Natural killer cell treated with Interleukin-12 subunit alpha and Interleukin-12 subunit beta and Interleukin-15 and Interleukin-18, amount 100 ng/mL, for 72 hours (primary cell): ENCODE data around the gene ACTR6. TPM values are rescaled to one million over a fixed set of nuclear protein-coding genes. Genes with fewer than 3 reads are reported as not detected.
"Not testable (repeated sequence)": the region's sequence is repeated elsewhere in the genome, so short reads cannot be mapped to it uniquely, and the experiment has no call there.

Source experiments
- ATAC-seq, 2 donors: fragments of 150-1000 bp; cut with Tn5 transposase in 1 of 2; sonication (Bioruptor Pico), chemical (Tn5 transposase) in 1 of 2; 2 replicates each; pipeline ENCODE4 v1.10.0; 2021
- DNase-seq: peaks from one replicate; pipeline ENCODE4 v3.0.0; 2022; ENCODE audit warnings: low spot score
- H3K27ac Mint-ChIP-seq, 2 donors: 1 replicate in 1 of 2; 2 replicates in 1 of 2; pipeline ENCODE4 v1.8.0; 2022; ENCODE audit warnings: mixed read lengths in 2 of 2, mild to moderate bottlenecking in 1 of 2, moderate library complexity in 1 of 2
- H3K27me3 Mint-ChIP-seq, 2 donors: 1 replicate in 1 of 2; 2 replicates in 1 of 2; pipeline ENCODE4 v1.8.0; 2022; ENCODE audit warnings: mixed read lengths in 2 of 2
- H3K36me3 Mint-ChIP-seq: one replicate; pipeline ENCODE4 v1.8.0; 2022; ENCODE audit warnings: mixed read lengths
- H3K4me1 Mint-ChIP-seq, 2 donors: 1 replicate in 1 of 2; 2 replicates in 1 of 2; pipeline ENCODE4 v1.8.0; 2022; ENCODE audit warnings: low read depth in 2 of 2, mixed read lengths in 2 of 2, mild to moderate bottlenecking in 1 of 2
- H3K4me3 Mint-ChIP-seq: one replicate; pipeline ENCODE4 v1.8.0; 2022; ENCODE audit warnings: mixed read lengths
- H3K9me3 Mint-ChIP-seq: 2 replicates; pipeline ENCODE4 v1.8.0; 2022; ENCODE audit warnings: mixed read lengths
- total RNA-seq, 2 donors: library from RNA; stranded (reverse); gene quantifications; one replicate each; pipeline ENCODE4 v1.2.3, GENCODE V29; 2022

The ACTR6 gene
- total RNA-seq, 2 donors from 2014 or later, result 24.0 to 47.6 TPM

GRCh38 chr12:100219328-100220109, 18.9 kb downstream of the ACTR6 start:
- no peak overlapping the region for H3K4me3 Mint-ChIP-seq
- H3K9me3 Mint-ChIP-seq, result no peaks in the 10 kb centered on the region
- H3K27me3 Mint-ChIP-seq, result no peaks in the 10 kb centered on the region
- H3K4me1 Mint-ChIP-seq, result peaks cover 0 to 2% of the 10 kb centered on the region in 2 donors
- no peak overlapping the region for H3K27ac Mint-ChIP-seq
- DNase-seq, result no peak
- peaks cover 12% of the 10 kb centered on the region for H3K36me3 Mint-ChIP-seq
- ATAC-seq, result no peak

- no peaks in the 10 kb centered on the region for H3K9me3 Mint-ChIP-seq
- H3K36me3 Mint-ChIP-seq, result peaks cover 12% of the 10 kb centered on the region
- no peak for DNase-seq
- no peak overlapping the region for H3K4me3 Mint-ChIP-seq
- no peaks in the 10 kb centered on the region for H3K4me1 Mint-ChIP-seq
- H3K27ac Mint-ChIP-seq, result no peak overlapping the region
- H3K27me3 Mint-ChIP-seq, result no peaks in the 10 kb centered on the region
- ATAC-seq, result no peak
Observed at GRCh38 chr12:100221523-100221922, 20.9 kb downstream of the ACTR6 start.

GRCh38 chr12:100222173-100222572, 21.6 kb downstream of the ACTR6 start:
- H3K4me1 Mint-ChIP-seq, H3K27ac Mint-ChIP-seq, H3K27me3 Mint-ChIP-seq, ATAC-seq, H3K4me3 Mint-ChIP-seq, DNase-seq, H3K9me3 Mint-ChIP-seq: not testable (repeated sequence)
- H3K36me3 Mint-ChIP-seq, result peaks cover 12% of the 10 kb centered on the region

- DNase-seq (no peak), ATAC-seq (no peak)
- H3K27ac Mint-ChIP-seq, result no peak overlapping the region
- no peaks in the 10 kb centered on the region for H3K9me3 Mint-ChIP-seq
- H3K36me3 Mint-ChIP-seq, result peaks cover 7% of the 10 kb centered on the region
- no peak overlapping the region for H3K4me3 Mint-ChIP-seq
- H3K4me1 Mint-ChIP-seq, result no peaks in the 10 kb centered on the region
- no peaks in the 10 kb centered on the region for H3K27me3 Mint-ChIP-seq
Observed at GRCh38 chr12:100225491-100225890, 24.9 kb downstream of the ACTR6 start.

- no peak for ATAC-seq
Observed at GRCh38 chr12:100229036-100229635, 28.5 kb downstream of the ACTR6 start.

GRCh38 chr12:100229876-100230275, 29.3 kb downstream of the ACTR6 start:
- Mint-ChIP-seq H3K4me3 (no peak overlapping the region), H3K9me3 (no peaks in the 10 kb centered on the region), H3K27me3 (no peaks in the 10 kb centered on the region), H3K36me3 (no peaks in the 10 kb centered on the region), H3K4me1 (no peaks in the 10 kb centered on the region), H3K27ac (no peak overlapping the region)
- ATAC-seq, result no peak
- DNase-seq, result no peak

More at GRCh38 chr12:100229036-100229635, 28.5 kb downstream of the ACTR6 start:
- Mint-ChIP-seq H3K4me1 (no peaks in the 10 kb centered on the region), H3K4me3 (no peak overlapping the region), H3K36me3 (no peaks in the 10 kb centered on the region), H3K9me3 (no peaks in the 10 kb centered on the region), H3K27ac (no peak overlapping the region), H3K27me3 (no peaks in the 10 kb centered on the region)
- no peak for DNase-seq

GRCh38 chr12:100231873-100232272, 31.3 kb downstream of the ACTR6 start:
- H3K36me3 Mint-ChIP-seq, H3K27me3 Mint-ChIP-seq, H3K4me1 Mint-ChIP-seq, H3K4me3 Mint-ChIP-seq, H3K27ac Mint-ChIP-seq, ATAC-seq, H3K9me3 Mint-ChIP-seq, DNase-seq: not testable (repeated sequence)

- Mint-ChIP-seq H3K4me3 (no peak overlapping the region), H3K27me3 (no peaks in the 10 kb centered on the region), H3K27ac (no peak overlapping the region), H3K4me1 (no peaks in the 10 kb centered on the region), H3K36me3 (no peaks in the 10 kb centered on the region), H3K9me3 (no peaks in the 10 kb centered on the region)
- DNase-seq (no peak), ATAC-seq (no peak)
Observed at GRCh38 chr12:100234166-100234565, 33.6 kb downstream of the ACTR6 start.

- DNase-seq, result no peak
- Mint-ChIP-seq H3K27ac (no peak overlapping the region), H3K9me3 (no peaks in the 10 kb centered on the region), H3K4me1 (no peaks in the 10 kb centered on the region), H3K4me3 (no peak overlapping the region), H3K27me3 (no peaks in the 10 kb centered on the region), H3K36me3 (no peaks in the 10 kb centered on the region)
- no peak for ATAC-seq
Observed at GRCh38 chr12:100234591-100235304, 34.1 kb downstream of the ACTR6 start.

GRCh38 chr12:100238801-100239200, 38.2 kb downstream of the ACTR6 start:
- DNase-seq (no peak), ATAC-seq (no peak)
- Mint-ChIP-seq H3K4me1 (no peaks in the 10 kb centered on the region), H3K9me3 (no peaks in the 10 kb centered on the region), H3K27ac (no peak overlapping the region), H3K36me3 (no peaks in the 10 kb centered on the region), H3K27me3 (no peaks in the 10 kb centered on the region), H3K4me3 (no peak overlapping the region)

GRCh38 chr12:100239589-100239988, 39.0 kb downstream of the ACTR6 start:
- no peak overlapping the region for H3K27ac Mint-ChIP-seq
- ATAC-seq, result no peak
- H3K27me3 Mint-ChIP-seq, result no peaks in the 10 kb centered on the region
- DNase-seq, result no peak
- H3K4me3 Mint-ChIP-seq, result no peak overlapping the region
- no peaks in the 10 kb centered on the region for H3K9me3 Mint-ChIP-seq
- no peaks in the 10 kb centered on the region for H3K4me1 Mint-ChIP-seq
- no peaks in the 10 kb centered on the region for H3K36me3 Mint-ChIP-seq

GRCh38 chr12:100243137-100243536, 42.5 kb downstream of the ACTR6 start:
- H3K27ac Mint-ChIP-seq, result no peak overlapping the region
- no peaks in the 10 kb centered on the region for H3K9me3 Mint-ChIP-seq
- DNase-seq (no peak), ATAC-seq (no peak)
- no peaks in the 10 kb centered on the region for H3K4me1 Mint-ChIP-seq
- H3K27me3 Mint-ChIP-seq, result no peaks in the 10 kb centered on the region
- no peaks in the 10 kb centered on the region for H3K36me3 Mint-ChIP-seq
- H3K4me3 Mint-ChIP-seq, result no peak overlapping the region

GRCh38 chr12:100247765-100248164, 47.1 kb downstream of the ACTR6 start:
- Mint-ChIP-seq H3K4me1 (no peaks in the 10 kb centered on the region), H3K9me3 (no peaks in the 10 kb centered on the region), H3K36me3 (no peaks in the 10 kb centered on the region), H3K27ac (no peak overlapping the region), H3K27me3 (no peaks in the 10 kb centered on the region), H3K4me3 (no peak overlapping the region)
- no peak for ATAC-seq
- DNase-seq, result no peak

- DNase-seq (no peak), ATAC-seq (no peak)
- H3K27ac Mint-ChIP-seq, result no peak overlapping the region
- H3K4me3 Mint-ChIP-seq, result no peak overlapping the region
- no peaks in the 10 kb centered on the region for H3K27me3 Mint-ChIP-seq
- H3K4me1 Mint-ChIP-seq, result no peaks in the 10 kb centered on the region
- no peaks in the 10 kb centered on the region for H3K9me3 Mint-ChIP-seq
- no peaks in the 10 kb centered on the region for H3K36me3 Mint-ChIP-seq
Observed at GRCh38 chr12:100248886-100249285, 48.3 kb downstream of the ACTR6 start.
